H1 (cell line): ENCODE measurements around the gene SIRT6. TPM values are rescaled to one million over a fixed set of nuclear protein-coding genes. Genes with fewer than 3 reads are reported as not detected.

Experiments
- CTCF ChIA-PET: fragments of 300-600 bp; sonication (Branson Sonifier 250); formaldehyde crosslinking; loops from one replicate; lab custom pipeline; 2021; ENCODE audit not compliant: partially characterized antibody; lab: Charles Lee
- POLR2A ChIA-PET: fragments of 300-600 bp; sonication (Branson Sonifier 250); formaldehyde crosslinking; loops from one replicate; lab custom pipeline; 2021; ENCODE audit warnings: inconsistent platforms; ENCODE audit not compliant: partially characterized antibody; lab: Charles Lee
- DNase-seq, 2 experiments: peaks; one replicate each; pipeline versions ENCODE4 v3.0.0 to v3.0.0-alpha.2; 2010 to 2022; ENCODE audit warnings: low spot score in 2 of 2, low read depth in 1 of 2, mixed read lengths in 1 of 2
- FAIRE-seq: peaks from 2 replicates; lab custom pipeline; 2011; peaks lifted over from hg19 to GRCh38; lab: Jason Lieb, UNC
- H2AFZ ChIP-seq: 2 replicates; pipeline ENCODE4 v1.8.1; 2012; ENCODE audit warnings: low read length, inconsistent platforms
- H2AK5ac ChIP-seq: 2 replicates; pipeline ENCODE4 v1.6.1; 2013; ENCODE audit warnings: low read depth, low read length
- H2BK120ac ChIP-seq: replicated peaks from 2 replicates; pipeline ENCODE3; 2013; ENCODE audit warnings: low read depth, low read length, inconsistent platforms
- H2BK12ac ChIP-seq: 2 replicates; pipeline ENCODE4 v1.6.1; 2013; ENCODE audit warnings: low read depth, low read length
- H2BK15ac ChIP-seq: 2 replicates; pipeline ENCODE4 v1.6.1; 2013; ENCODE audit warnings: low read length
- H2BK20ac ChIP-seq: 2 replicates; pipeline ENCODE4 v1.6.1; 2013; ENCODE audit warnings: low read length
- H2BK5ac ChIP-seq: 2 replicates; pipeline ENCODE4 v1.6.1; 2013; ENCODE audit warnings: low read depth, low read length
- H3K14ac ChIP-seq: 2 replicates; pipeline ENCODE4 v1.6.1; 2013; ENCODE audit warnings: inconsistent platforms; ENCODE audit not compliant: insufficient read length
- H3K18ac ChIP-seq: 2 replicates; pipeline ENCODE4 v1.6.1; 2013; ENCODE audit warnings: low read length; ENCODE audit errors: extremely low read depth
- H3K23ac ChIP-seq: 2 replicates; pipeline ENCODE4 v1.6.1; 2013; ENCODE audit warnings: inconsistent platforms; ENCODE audit not compliant: insufficient read length
- H3K23me2 ChIP-seq: 2 replicates; pipeline ENCODE4 v1.6.1; 2013; ENCODE audit warnings: low read depth, low read length
- H3K27ac ChIP-seq: 2 replicates; pipeline ENCODE4 v1.6.1; 2011; ENCODE audit warnings: low read depth, low read length, inconsistent platforms
- H3K27me3 ChIP-seq, 4 experiments: replicated peaks in 1 of 4; 1 replicate in 1 of 4; 2 replicates in 3 of 4; pipeline versions ENCODE4 v1.6.1 to v1.8.1; 2011 to 2013; ENCODE audit warnings: low read length in 3 of 4, mild to moderate bottlenecking in 3 of 4, inconsistent platforms in 2 of 4, mixed read lengths in 2 of 4, moderate library complexity in 1 of 4; ENCODE audit not compliant: control insufficient read depth in 3 of 4, insufficient read depth in 3 of 4; ENCODE audit errors: extremely low read depth in 1 of 4
- H3K36me3 ChIP-seq, 4 experiments: 2 replicates each; pipeline versions ENCODE4 v1.6.1 to v1.8.1; 2011 to 2013; ENCODE audit warnings: mild to moderate bottlenecking in 4 of 4, low read length in 3 of 4, moderate library complexity in 2 of 4, control low read depth in 1 of 4, inconsistent platforms in 1 of 4; ENCODE audit not compliant: insufficient read depth in 4 of 4, control insufficient read depth in 2 of 4
- H3K4ac ChIP-seq: replicated peaks from 2 replicates; pipeline ENCODE3; 2013; ENCODE audit warnings: low read length, low read depth, mixed read lengths, inconsistent platforms; ENCODE audit not compliant: insufficient read length
- H3K4me1 ChIP-seq, 4 experiments: replicated peaks in 1 of 4; 1 replicate in 1 of 4; 2 replicates in 3 of 4; pipeline versions ENCODE4 v1.6.1 to v1.8.1; 2011 to 2013; ENCODE audit warnings: low read length in 3 of 4, inconsistent platforms in 2 of 4, mixed read lengths in 1 of 4; ENCODE audit not compliant: insufficient read depth in 4 of 4, control insufficient read depth in 3 of 4
- H3K4me2 ChIP-seq, 2 experiments: 2 replicates each; pipeline versions ENCODE4 v1.6.1 to v1.8.1; 2011 to 2013; ENCODE audit warnings: low read depth in 2 of 2, low read length in 2 of 2, control low read depth in 1 of 2, inconsistent platforms in 1 of 2, mild to moderate bottlenecking in 1 of 2; ENCODE audit not compliant: insufficient read depth in 1 of 2
- H3K4me3 ChIP-seq, 4 experiments: fragments of 200-600, 300-600 bp in 1 of 4; sonication (generic), shearing (Covaris generic), sonication (Bioruptor Twin) in 1 of 4; 2 replicates each; pipeline versions ENCODE4 v1.5.1 to v1.8.1; 2011 to 2016; ENCODE audit warnings: low read length in 4 of 4, low read depth in 3 of 4, control low read depth in 2 of 4, inconsistent platforms in 2 of 4, mild to moderate bottlenecking in 2 of 4, mixed read lengths in 1 of 4, moderate library complexity in 1 of 4; ENCODE audit not compliant: insufficient read depth in 2 of 4; ENCODE audit errors: extremely low read depth in 1 of 4
- H3K56ac ChIP-seq: replicated peaks from 2 replicates; pipeline ENCODE3; 2013; ENCODE audit warnings: low read depth, mild to moderate bottlenecking, mixed read lengths, low read length, inconsistent platforms; ENCODE audit not compliant: insufficient read length
- H3K79me1 ChIP-seq: 2 replicates; pipeline ENCODE4 v1.6.1; 2013; ENCODE audit warnings: low read depth, low read length, control low read depth
- H3K79me2 ChIP-seq, 2 experiments: 2 replicates each; pipeline versions ENCODE4 v1.6.1 to v1.8.1; 2012 to 2013; ENCODE audit warnings: low read length in 2 of 2, mild to moderate bottlenecking in 2 of 2, inconsistent platforms in 1 of 2; ENCODE audit not compliant: insufficient read depth in 2 of 2, control insufficient read depth in 1 of 2
- H3K9ac ChIP-seq, 4 experiments: replicated peaks in 1 of 4; 1 replicate in 1 of 4; 2 replicates in 3 of 4; pipeline versions ENCODE4 v1.6.1 to v1.8.1; 2011 to 2013; ENCODE audit warnings: low read depth in 3 of 4, low read length in 3 of 4, control low read depth in 2 of 4, mild to moderate bottlenecking in 2 of 4, moderate library complexity in 2 of 4, inconsistent platforms in 1 of 4; ENCODE audit errors: extremely low read depth in 1 of 4
- H3K9me3 ChIP-seq, 2 experiments: 2 replicates each; pipeline versions ENCODE4 v1.6.1 to v1.8.1; 2012 to 2013; ENCODE audit warnings: mild to moderate bottlenecking in 2 of 2, moderate library complexity in 2 of 2, control low read depth in 1 of 2, inconsistent platforms in 1 of 2, low read depth in 1 of 2, low read length in 1 of 2, mixed read lengths in 1 of 2; ENCODE audit not compliant: insufficient read depth in 2 of 2
- H4K20me1 ChIP-seq, 2 experiments: replicated peaks in 1 of 2; 2 replicates each; pipeline versions ENCODE3 to v1.8.1; 2011 to 2013; ENCODE audit warnings: inconsistent platforms in 2 of 2, low read length in 2 of 2, mild to moderate bottlenecking in 1 of 2; ENCODE audit not compliant: insufficient read depth in 2 of 2, control insufficient read depth in 1 of 2
- H4K5ac ChIP-seq: 2 replicates; pipeline ENCODE4 v1.6.1; 2013; ENCODE audit warnings: low read length, low read depth, mixed read lengths, inconsistent platforms; ENCODE audit not compliant: insufficient read length
- H4K8ac ChIP-seq: 2 replicates; pipeline ENCODE4 v1.8.0; 2013; ENCODE audit warnings: mild to moderate bottlenecking, moderate library complexity, low read length, inconsistent platforms; ENCODE audit not compliant: insufficient read depth; ENCODE audit errors: extremely low read depth
- H4K91ac ChIP-seq: replicated peaks from 2 replicates; pipeline ENCODE3; 2013; ENCODE audit warnings: low read length, mixed read lengths, inconsistent platforms; ENCODE audit not compliant: insufficient read length
- BRCA1 ChIP-seq: IDR thresholded peaks from 2 replicates; pipeline ENCODE4 v1.6.1; 2012; ENCODE audit warnings: low read depth, low read length, improper control_type of control experiment
- CREB1 ChIP-seq: IDR thresholded peaks from 2 replicates; pipeline ENCODE4 v1.6.1; 2012; ENCODE audit warnings: inconsistent platforms
- EGR1 ChIP-seq: IDR thresholded peaks from 2 replicates; pipeline ENCODE4 v1.6.1; 2011; ENCODE audit warnings: low read depth, low read length, borderline replicate concordance
- GABPA ChIP-seq: IDR thresholded peaks from 2 replicates; pipeline ENCODE4 v1.6.1; 2011; ENCODE audit warnings: mild to moderate bottlenecking, low read length, moderate library complexity, borderline replicate concordance; ENCODE audit not compliant: insufficient read depth
- HDAC2 ChIP-seq, 2 experiments: fragments of 300-600 bp in 1 of 2; sonication (generic) in 1 of 2; IDR thresholded peaks; 2 replicates each; pipeline ENCODE4 v1.6.1; 2011 to 2012; ENCODE audit warnings: low read depth in 2 of 2, low read length in 2 of 2, mild to moderate bottlenecking in 2 of 2, moderate library complexity in 2 of 2, borderline replicate concordance in 1 of 2, inconsistent platforms in 1 of 2
- HDAC6 ChIP-seq: IDR thresholded peaks from one replicate; pipeline ENCODE4 v1.7.1; 2012; ENCODE audit warnings: low read depth, mild to moderate bottlenecking, inconsistent platforms, low read length, moderate library complexity
- KDM5A ChIP-seq: fragments of 200-600 bp; IDR thresholded peaks from 2 replicates; pipeline ENCODE4 v1.7.1; 2012; ENCODE audit warnings: mild to moderate bottlenecking, low read length, inconsistent platforms, mixed read lengths
- SIRT6 ChIP-seq: IDR thresholded peaks from one replicate; pipeline ENCODE4 v1.7.1; 2012; ENCODE audit warnings: low read length, inconsistent platforms
- SUZ12 ChIP-seq: fragments of 200-600 bp; sonication (generic); IDR thresholded peaks from 2 replicates; pipeline ENCODE4 v1.6.1; 2012; ENCODE audit warnings: mild to moderate bottlenecking, inconsistent platforms, low read length, moderate library complexity, mixed read lengths
- WGBS, 2 experiments: shearing (Covaris generic) in 1 of 2; methylation state at CpG; one replicate each; pipeline versions ENCODE4 v1.1.6 to v1.1.7; 2013 to 2015; ENCODE audit warnings: low lambda C conversion rate in 2 of 2, mixed read lengths in 2 of 2, inconsistent platforms in 1 of 2, low coverage in 1 of 2, missing lambda C conversion rate in 1 of 2; ENCODE audit not compliant: insufficient replicate concordance in 2 of 2, insufficient coverage in 1 of 2, insufficient read length in 1 of 2; ENCODE audit errors: extremely low coverage in 1 of 2, missing lambda C conversion rate in 1 of 2; 5-methylcytosine and 5-hydroxymethylcytosine counted together
- polyA plus RNA-seq, 7 experiments: library from polyadenylated mRNA; depleted of rRNA in 3 of 7; stranded (reverse) in 5 of 7; unstranded in 2 of 7; fragments of >200 nt in 5 of 7; fragments of 200-250 nt in 2 of 7; gene quantifications; 1 replicate in 5 of 7; 2 replicates in 1 of 7; 4 replicates in 1 of 7; pipeline versions ENCODE4 v1.2.1 to v1.2.3, GENCODE V29; 2011 to 2013; ENCODE audit warnings: missing spikeins in 2 of 7, mixed read lengths in 2 of 7
- total RNA-seq: library from RNA; stranded (reverse); fragmentation: NEBNext Ultra II Directional; extraction: Animal tissue kit (Norgen Biotek cat#: 25700); gene quantifications from 2 replicates; pipeline ENCODE4 v1.2.1, GENCODE V29; 2021
- TF ChIP-seq, protein P1 (sequence below): IDR thresholded peaks from 2 replicates; pipeline ENCODE4 v1.6.1; 2012; ENCODE audit warnings: inconsistent platforms

Gene SIRT6
- total and polyA plus RNA-seq, 2 of the 8 experiments (the other 6 are each of a cell fraction or from before 2014, with no cell fraction given), result 25.2 to 27.0 TPM

DNA sequence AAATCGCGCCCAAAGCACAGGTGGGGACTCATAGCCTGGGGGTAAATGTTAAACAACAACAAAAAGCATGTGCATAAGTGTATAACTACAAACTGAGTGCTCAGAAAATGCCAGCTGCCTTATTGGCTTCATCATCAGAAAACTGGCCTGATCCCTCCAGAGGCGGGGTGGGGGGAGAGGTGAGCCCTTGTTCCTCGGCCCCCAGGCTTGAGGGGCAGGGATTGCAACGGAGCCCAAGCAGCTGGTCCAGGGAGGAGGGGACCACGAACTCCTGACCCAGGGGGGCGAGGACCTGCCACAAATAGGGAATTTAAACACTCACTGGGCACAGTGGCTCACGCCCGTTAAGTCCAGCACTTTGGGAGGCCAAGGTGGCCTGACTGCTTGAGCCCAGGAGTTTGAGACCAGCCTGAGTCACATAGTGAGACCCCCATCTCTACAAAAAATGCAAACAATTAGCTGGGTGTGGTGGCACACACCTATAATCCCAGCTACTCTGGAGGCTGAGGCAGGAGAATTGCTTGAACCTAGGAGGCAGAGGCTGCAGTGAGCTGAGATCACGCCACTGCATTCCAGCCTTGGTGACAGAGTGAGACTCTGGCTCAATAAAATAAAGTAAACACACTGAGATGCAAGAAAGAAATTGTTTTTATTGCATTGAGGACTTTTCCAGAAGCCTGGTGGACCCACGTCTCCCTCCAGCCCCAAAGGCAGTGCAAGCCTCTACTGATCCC is 8.7 kb downstream of the SIRT6 start:
- Histone ChIP-seq H2AK5ac (no peak overlapping the region), H3K23me2 (peaks cover 1% of the 10 kb centered on the region; the same call in 1 of the 2 replicates), H3K9ac (no peak overlapping the region), H3K4me2 (peak overlapping the region; percentile 62 to 67; a peak in 3 of 4 replicates), H3K4me3 (peak overlapping the region in 3 of 4 experiments; percentile 13 to 32 (median 23); a peak in 5 of 8 replicates)
- TF ChIP-seq BRCA1, result no peak
- no peak for TF ChIP-seq HDAC2 (IDR thresholded peaks at IDR 0.05; ENCODE audit: borderline replicate concordance in 1 of 2, low read depth in 2 of 2, low read length in 2 of 2)
- no peak for TF ChIP-seq CREB1
- TF ChIP-seq SIRT6, result no peak
- TF ChIP-seq, protein P1, sequence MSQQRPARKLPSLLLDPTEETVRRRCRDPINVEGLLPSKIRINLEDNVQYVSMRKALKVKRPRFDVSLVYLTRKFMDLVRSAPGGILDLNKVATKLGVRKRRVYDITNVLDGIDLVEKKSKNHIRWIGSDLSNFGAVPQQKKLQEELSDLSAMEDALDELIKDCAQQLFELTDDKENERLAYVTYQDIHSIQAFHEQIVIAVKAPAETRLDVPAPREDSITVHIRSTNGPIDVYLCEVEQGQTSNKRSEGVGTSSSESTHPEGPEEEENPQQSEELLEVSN, result no peak
- TF ChIP-seq KDM5A, result no peak
- no peak for TF ChIP-seq HDAC6
- TF ChIP-seq SUZ12, result no peak
- no peak for TF ChIP-seq EGR1
- TF ChIP-seq GABPA, result no peak
- TF ChIP-seq, all 59 proteins: peak for 0
- Histone ChIP-seq H3K27me3 (peaks cover 0 to 19% (median 5%) of the 10 kb centered on the region in 4 experiments; a peak in 5 of 7 replicates), H3K79me2 (no peaks in the 10 kb centered on the region), H4K91ac (no peak overlapping the region), H4K20me1 (peaks cover 0 to 5% of the 10 kb centered on the region in 2 experiments), H2AFZ (no peak overlapping the region), H3K18ac (no peak overlapping the region), H2BK120ac (no peak overlapping the region), H2BK5ac (no peak overlapping the region), H2BK20ac (no peak overlapping the region), H3K14ac (no peak overlapping the region), H3K27ac (no peak overlapping the region), H3K56ac (no peak overlapping the region), H3K36me3 (no peaks in the 10 kb centered on the region; a peak in 1 of 8 replicates), H3K23ac (no peak overlapping the region), H3K79me1 (no peaks in the 10 kb centered on the region), H3K4me1 (peaks cover 0 to 2% (median 0%) of the 10 kb centered on the region in 4 experiments; a peak in 1 of 7 replicates), H2BK15ac (no peak overlapping the region), H3K9me3 (no peaks in the 10 kb centered on the region), H4K8ac (no peak overlapping the region), H2BK12ac (no peak overlapping the region), H3K4ac (no peak overlapping the region), H4K5ac (no peak overlapping the region)
- CTCF ChIA-PET, result interaction anchor here (0.9 to 1.7 kb wide), 4 partner anchors 13 to 34 kb away, joined by 3 to 5 read pairs (median 4); no protein-coding TSS in a partner anchor
- 59% methylated on average over 10 of the region's 11 CpGs; no CpG with 5 or more reads in 1 of the 2 experiments for WGBS, 2 experiments
- DNase-seq (no peak), FAIRE-seq (no peak)
- POLR2A ChIA-PET, result no interaction called here
